K562 (cell line): ENCODE measurements around the gene ERMP1. TPM values are rescaled to one million over a fixed set of nuclear protein-coding genes. Genes with fewer than 3 reads are reported as not detected.

ENCODE experiments used
- ATAC-seq: fragments of 200-7000 bp; cut with Tn5 transposase; 3 replicates; pipeline ENCODE4 v1.9.1; 2020; ENCODE audit warnings: moderate library complexity
- BruUV-seq: library from RNA; stranded (reverse); fragments of 400-500 nt; replicated peaks from 2 replicates; lab custom pipeline; 2021; lab: Mats Ljungman, UMichigan
- CTCF ChIA-PET: fragments of 300-600 bp; formaldehyde crosslinking; extraction: SDS; loops from one replicate; lab custom pipeline; 2021; ENCODE audit warnings: low intra/inter-chr PET ratio; lab: Yijun Ruan, JAX
- POLR2A ChIA-PET: fragments of 300-600, 350-650 bp; sonication (Branson Sonifier 250); formaldehyde crosslinking; extraction: SDS; loops from one replicate; lab custom pipeline; 2021; ENCODE audit warnings: antibody characterized with exemption, inconsistent platforms; lab: Yijun Ruan, JAX
- DNase-seq, 4 experiments: peaks; one replicate each; pipeline versions ENCODE4 v3.0.0 to v3.0.0-alpha.2; 2011 to 2018; ENCODE audit warnings: low spot score in 3 of 4, mixed read lengths in 3 of 4; ENCODE audit errors: extremely low read depth in 1 of 4
- FAIRE-seq: peaks from 2 replicates; lab custom pipeline; 2011; peaks lifted over from hg19 to GRCh38; lab: Jason Lieb, UNC
- H2AFZ ChIP-seq: 2 replicates; pipeline ENCODE4 v1.6.0; 2011; ENCODE audit warnings: low read depth, low read length, control low read depth, inconsistent platforms
- H3K27ac ChIP-seq: fragments of 200-600 bp; 3 replicates; pipeline ENCODE4 v1.8.0; 2011; ENCODE audit warnings: low read depth, mild to moderate bottlenecking, control low read depth, inconsistent platforms, low read length, moderate library complexity, mixed read lengths; ENCODE audit errors: extremely low read depth
- H3K27me3 ChIP-seq, 2 experiments: fragments of 300-600 bp in 1 of 2; 2 replicates in 1 of 2; 3 replicates in 1 of 2; pipeline versions ENCODE4 v1.6.0 to v1.8.0; 2011; ENCODE audit warnings: inconsistent platforms in 2 of 2, low read length in 2 of 2, mild to moderate bottlenecking in 1 of 2, mixed read lengths in 1 of 2, moderate library complexity in 1 of 2; ENCODE audit not compliant: control insufficient read depth in 2 of 2, insufficient read depth in 2 of 2
- H3K36me3 ChIP-seq: fragments of 300-600 bp; 3 replicates; pipeline ENCODE4 v1.8.0; 2011; ENCODE audit warnings: mild to moderate bottlenecking, low read length, inconsistent platforms; ENCODE audit not compliant: control insufficient read depth, insufficient read depth
- H3K4me1 ChIP-seq, 2 experiments: fragments of 200-600 bp in 1 of 2; replicated peaks in 1 of 2; 2 replicates in 1 of 2; 3 replicates in 1 of 2; pipeline versions ENCODE4 v1.5.1 to v1.8.0; 2011; ENCODE audit warnings: inconsistent platforms in 2 of 2, low read length in 2 of 2, mild to moderate bottlenecking in 1 of 2, mixed read lengths in 1 of 2, moderate library complexity in 1 of 2; ENCODE audit not compliant: control insufficient read depth in 2 of 2, insufficient read depth in 2 of 2
- H3K4me2 ChIP-seq: 2 replicates; pipeline ENCODE4 v1.6.1; 2011; ENCODE audit warnings: low read length, control low read depth, inconsistent platforms, mixed read lengths; ENCODE audit not compliant: insufficient read depth
- H3K4me3 ChIP-seq: fragments of 200-600 bp; sonication (generic), shearing (Covaris generic); 2 replicates; pipeline ENCODE4 v1.5.1; 2016; ENCODE audit warnings: control low read depth, inconsistent platforms
- H3K79me2 ChIP-seq: fragments of 200-600 bp; 3 replicates; pipeline ENCODE4 v1.8.0; 2011; ENCODE audit warnings: low read length, inconsistent platforms; ENCODE audit not compliant: control insufficient read depth, insufficient read depth
- H3K9ac ChIP-seq, 2 experiments: 2 replicates each; pipeline versions ENCODE4 v1.6.0 to v1.6.1; 2011; ENCODE audit warnings: low read depth in 2 of 2, low read length in 2 of 2, control low read depth in 1 of 2, inconsistent platforms in 1 of 2, mild to moderate bottlenecking in 1 of 2, mixed read lengths in 1 of 2; ENCODE audit not compliant: insufficient read depth in 1 of 2
- H3K9me1 ChIP-seq: one replicate; pipeline ENCODE4 v1.6.0; 2011; ENCODE audit warnings: inconsistent platforms, mild to moderate bottlenecking, low read length, moderate library complexity; ENCODE audit not compliant: control insufficient read depth, insufficient read depth
- H3K9me3 ChIP-seq: replicated peaks from 2 replicates; pipeline ENCODE4 v1.5.1; 2011; ENCODE audit warnings: low read depth, low read length, inconsistent platforms; ENCODE audit not compliant: control insufficient read depth, insufficient read depth
- H4K20me1 ChIP-seq: replicated peaks from 2 replicates; pipeline ENCODE4 v1.6.1; 2011; ENCODE audit warnings: low read length, inconsistent platforms, mixed read lengths; ENCODE audit not compliant: control insufficient read depth, insufficient read depth
- C11orf30 ChIP-seq: fragments of 450-650 bp; IDR thresholded peaks from 2 replicates; pipeline ENCODE4 v1.6.1; 2016; ENCODE audit warnings: low read depth, mild to moderate bottlenecking
- FOXA3 ChIP-seq, 2 experiments: fragments of 450-650 bp in 1 of 2; sonication (generic) in 1 of 2; formaldehyde crosslinking; IDR thresholded peaks in 1 of 2; conservative IDR thresholded peaks in 1 of 2; 2 replicates each; pipeline versions ENCODE4 v1.4.0 to v1.8.0; 2020 to 2022; ENCODE audit warnings: mild to moderate bottlenecking in 2 of 2, missing genetic modification reagents in 1 of 2
- GTF2B ChIP-seq: IDR thresholded peaks from 2 replicates; pipeline ENCODE4 v1.6.1; 2011; ENCODE audit not compliant: insufficient read length; ENCODE audit errors: extremely low read depth
- KLF16 ChIP-seq: IDR thresholded peaks from 2 replicates; pipeline ENCODE4 v1.6.1; 2016; ENCODE audit warnings: antibody characterized with exemption
- MCM2 ChIP-seq: fragments of 450-650 bp; IDR thresholded peaks from 2 replicates; pipeline ENCODE4 v1.6.1; 2017; ENCODE audit warnings: low read depth, mild to moderate bottlenecking
- NEUROD1 ChIP-seq: fragments of 150-350 bp; IDR thresholded peaks from 2 replicates; pipeline ENCODE4 v1.6.1; 2014; ENCODE audit warnings: borderline replicate concordance, low read length, low read depth; ENCODE audit not compliant: partially characterized antibody
- NFE2L1 ChIP-seq: fragments of 450-650 bp; IDR thresholded peaks from 2 replicates; pipeline ENCODE4 v1.6.1; 2016; ENCODE audit warnings: missing genetic modification characterization, low read depth, mild to moderate bottlenecking, missing compliant biosample characterization, moderate library complexity, borderline replicate concordance
- NFYB ChIP-seq: IDR thresholded peaks from 2 replicates; pipeline ENCODE4 v1.6.1; 2011; ENCODE audit warnings: mild to moderate bottlenecking, moderate library complexity; ENCODE audit not compliant: insufficient read length; ENCODE audit errors: extremely low read depth
- NONO ChIP-seq, 2 experiments: fragments of 200-400 bp in 1 of 2; fragments of 450-650 bp in 1 of 2; formaldehyde crosslinking in 1 of 2; IDR thresholded peaks; 2 replicates each; pipeline ENCODE4 v1.6.1; 2017; ENCODE audit warnings: low read depth in 2 of 2, mild to moderate bottlenecking in 2 of 2, moderate library complexity in 2 of 2, low read length in 1 of 2
- RBM39 ChIP-seq: fragments of 200-400 bp; formaldehyde crosslinking; optimal IDR thresholded peaks from 2 replicates; pipeline ENCODE3; 2018; ENCODE audit warnings: low read depth, low read length
- SFPQ ChIP-seq: fragments of 200-400 bp; formaldehyde crosslinking; IDR thresholded peaks from 2 replicates; pipeline ENCODE4 v1.6.1; 2017; ENCODE audit warnings: mild to moderate bottlenecking, low read depth, low read length, moderate library complexity
- SMARCA4 ChIP-seq: fragments of 450-650 bp; IDR thresholded peaks from 2 replicates; pipeline ENCODE4 v1.6.1; 2016
- ZNF707 ChIP-seq: fragments of 250-450 bp; sonication (Bioruptor Pico); conservative IDR thresholded peaks from 2 replicates; pipeline ENCODE4 v1.8.0; 2022; ENCODE audit warnings: inconsistent platforms, mild to moderate bottlenecking, moderate library complexity
- WGBS: fragments of 100-300 bp; shearing (Covaris generic); methylation state at CpG from one replicate; pipeline ENCODE4 v1.1.6; 2016; ENCODE audit warnings: low coverage, mixed read lengths; ENCODE audit not compliant: insufficient coverage; ENCODE audit errors: missing lambda C conversion rate; 5-methylcytosine and 5-hydroxymethylcytosine counted together
- in situ Hi-C: fragments of 300-500 bp; cut with MboI; formaldehyde crosslinking; loops from 4 replicates; pipeline ENCODE4 v1.15.0; 2018; ENCODE audit warnings: inconsistent platforms, mixed read lengths
- intact Hi-C: fragments of 100-400 bp; cut with micrococcal nuclease; formaldehyde crosslinking; loops from 2 replicates; pipeline ENCODE4 v1.14.2; 2022
- polyA plus RNA-seq, 8 experiments: library from polyadenylated mRNA; depleted of rRNA in 4 of 8; stranded (reverse) in 5 of 8; unstranded in 3 of 8; fragments of >200 nt; fragmentation: Nextera tagmentation in 2 of 8; fragmentation: Illumina TruSeq in 1 of 8; extraction: Ambion mirVana in 2 of 8; extraction: Trizol in 1 of 8; gene quantifications; 2 replicates each; pipeline versions ENCODE4 v1.2.1 to v1.2.3, GENCODE V29; 2011 to 2014; ENCODE audit warnings: inconsistent platforms in 1 of 8, missing spikeins in 1 of 8
- total RNA-seq, 7 experiments: library from RNA; depleted of rRNA in 6 of 7; stranded (reverse); fragments of >200 nt in 6 of 7; fragmentation: Illumina TruSeq in 2 of 7; extraction: Trizol in 2 of 7; gene quantifications; 2 replicates each; pipeline versions ENCODE4 v1.2.1 to v1.2.3, GENCODE V29; 2011 to 2021; ENCODE audit warnings: low replicate concordance in 1 of 7

The ERMP1 gene
- total and polyA plus RNA-seq, 9 of the 15 experiments (the other 6 are each of a cell fraction or from before 2014, with no cell fraction given): 2.5 to 26.3 (median 12.6) TPM

GRCh38 chr9:5787220-5787619 is 45.7 kb downstream of the ERMP1 start:
- ATAC-seq (no peak), FAIRE-seq (no peak), DNase-seq (no peak)
- POLR2A ChIA-PET: no interaction called here
- TF ChIP-seq ZNF707 (no peak), NFYB (no peak), C11orf30 (no peak), NEUROD1 (no peak), MCM2 (no peak), KLF16 (no peak), SMARCA4 (no peak), NFE2L1 (tag) (no peak), GTF2B (no peak), SFPQ (no peak), FOXA3 (CRISPR knock-in tag; conservative IDR thresholded peaks at IDR 0.05 in 1 of 2, IDR thresholded peaks at IDR 0.05 in 1 of 2) (no peak), NONO (IDR thresholded peaks at IDR 0.05; ENCODE audit: low read depth in 2 of 2, low read length in 1 of 2) (no peak), RBM39 (no peak)
- CTCF ChIA-PET: no interaction called here
- Histone ChIP-seq H3K4me1 (no peaks in the 10 kb centered on the region), H3K79me2 (no peaks in the 10 kb centered on the region), H3K9ac (no peak overlapping the region), H3K27ac (no peak overlapping the region), H3K9me3 (no peaks in the 10 kb centered on the region), H2AFZ (no peak overlapping the region), H3K4me3 (no peak overlapping the region), H4K20me1 (no peaks in the 10 kb centered on the region), H3K36me3 (peaks cover 54% of the 10 kb centered on the region; the same call in 2 of the 3 replicates), H3K27me3 (no peaks in the 10 kb centered on the region), H3K9me1 (no peaks in the 10 kb centered on the region), H3K4me2 (no peak overlapping the region)
- 93% methylated on average over 2 of the region's 2 CpGs for WGBS
- intact Hi-C loops (no loop called here), in situ Hi-C loops (no loop called here)
- no TSS peak for BruUV-seq
